Measurements from ENCODE around the gene UBE2V1.

The UBE2V1 gene

GRCh38 chr20:50058662-50059402 is 54.1 kb downstream of the UBE2V1 start:
- DNase-seq = no peak

- DNase-seq = no peak
These were observed 55.3 kb downstream of the UBE2V1 start for GRCh38 chr20:50057714-50058053.

- no peak for DNase-seq
These were observed 55.8 kb downstream of the UBE2V1 start for GRCh38 chr20:50056951-50057713.

GRCh38 chr20:50056408-50056926 is 56.5 kb downstream of the UBE2V1 start:
- DNase-seq = no peak

GRCh38 chr20:50055524-50056083 is 57.3 kb downstream of the UBE2V1 start:
- no peak for DNase-seq

GRCh38 chr20:50054626-50055511 is 58.1 kb downstream of the UBE2V1 start:
- no peak for DNase-seq

GRCh38 chr20:50054231-50054547 is 58.8 kb downstream of the UBE2V1 start:
- DNase-seq = no peak

GRCh38 chr20:50053362-50054230 is 59.4 kb downstream of the UBE2V1 start:
- DNase-seq = no peak

- DNase-seq = no peak
These were observed 60.2 kb downstream of the UBE2V1 start for GRCh38 chr20:50052550-50053361.

GRCh38 chr20:50050660-50051308 is 62.2 kb downstream of the UBE2V1 start:
- no peak for DNase-seq

- DNase-seq = no peak
These were observed 62.7 kb downstream of the UBE2V1 start for GRCh38 chr20:50050214-50050613.

- DNase-seq = no peak
These were observed 63.4 kb downstream of the UBE2V1 start for GRCh38 chr20:50049442-50050026.

- DNase-seq = no peak
These were observed 64.4 kb downstream of the UBE2V1 start for GRCh38 chr20:50048420-50049166.

GRCh38 chr20:50044353-50044960 is 68.5 kb downstream of the UBE2V1 start:
- no peak for DNase-seq

GRCh38 chr20:50043573-50044352 is 69.2 kb downstream of the UBE2V1 start:
- no peak for DNase-seq

- DNase-seq = no peak
These were observed 70.3 kb downstream of the UBE2V1 start for GRCh38 chr20:50042370-50043313.
